Lower lobe of right lung (tissue), 2 donors: ENCODE measurements around the gene NTN3. TPM values are rescaled to one million over a fixed set of nuclear protein-coding genes. Genes with fewer than 3 reads are reported as not detected.
A peak's percentile ranks its signal among the peaks of the same experiment; 100 is the strongest.
"Not testable (repeated sequence)": the region's sequence is repeated elsewhere in the genome, so short reads cannot be mapped to it uniquely, and the experiment has no call there.

ENCODE experiments used
- ATAC-seq, 2 donors: fragments of 200-7000 bp; cut with Tn5 transposase; one replicate each; pipeline ENCODE4 v1.9.1; 2020 to 2022; ENCODE audit warnings: mild to moderate bottlenecking in 2 of 2, moderate library complexity in 2 of 2
- DNase-seq: peaks from one replicate; pipeline ENCODE4 v3.0.0-alpha.2; 2020
- H3K27ac ChIP-seq: fragments of 200-600 bp; one replicate; pipeline ENCODE4 v1.8.0; 2022
- H3K27me3 ChIP-seq: fragments of 200-600 bp; one replicate; pipeline ENCODE4 v1.8.0; 2022; ENCODE audit warnings: low read depth
- H3K36me3 ChIP-seq: fragments of 200-600 bp; one replicate; pipeline ENCODE4 v1.8.0; 2022; ENCODE audit warnings: mild to moderate bottlenecking
- H3K4me1 ChIP-seq: fragments of 200-600 bp; one replicate; pipeline ENCODE4 v1.8.0; 2022
- H3K4me3 ChIP-seq: fragments of 200-600 bp; one replicate; pipeline ENCODE4 v1.8.0; 2022; ENCODE audit warnings: mild to moderate bottlenecking
- H3K9me3 ChIP-seq: fragments of 200-600 bp; one replicate; pipeline ENCODE4 v1.8.0; 2022
- CTCF ChIP-seq: fragments of 200-600 bp; IDR thresholded peaks from one replicate; pipeline ENCODE4 v1.8.0; 2022; ENCODE audit warnings: antibody characterized with exemption, mild to moderate bottlenecking
- intact Hi-C: fragments of 100-400 bp; cut with DNase I; formaldehyde crosslinking; loops from one replicate; pipeline ENCODE4 v1.11.0; 2022
- total RNA-seq: library from RNA; stranded (reverse); fragmentation: NEBNext Ultra II Directional; extraction: Animal tissue kit (Norgen Biotek cat#: 25700); gene quantifications from one replicate; pipeline ENCODE4 v1.2.1, GENCODE V29; 2021
- donor health status: DM: no; HTN: yes; CAD: no; lungs with severe emphysema.

The NTN3 gene
- total RNA-seq, 1 donor from 2014 or later = 0.24 TPM

- Histone ChIP-seq H3K36me3 (peaks cover 9% of the 10 kb centered on the region), H3K9me3 (no peaks in the 10 kb centered on the region), H3K4me3 (peak overlapping the region; percentile 95), H3K27me3 (no peaks in the 10 kb centered on the region), H3K4me1 (peaks cover 22% of the 10 kb centered on the region), H3K27ac (peak overlapping the region; percentile 69)
- TF ChIP-seq CTCF = no peak
- DNase-seq (no peak), ATAC-seq (peak; percentile 1 to 22)
- intact Hi-C loops = no loop called here
Measured at GRCh38 chr16:2429771-2430663, 41.1 kb upstream of the NTN3 start.

- H3K9me3 ChIP-seq = no peaks in the 10 kb centered on the region
- peaks cover 22% of the 10 kb centered on the region for H3K4me1 ChIP-seq
- intact Hi-C loops = no loop called here
- H3K4me3 ChIP-seq = no peak overlapping the region
- H3K27me3 ChIP-seq = no peaks in the 10 kb centered on the region
- H3K27ac ChIP-seq = no peak overlapping the region
- TF ChIP-seq CTCF = no peak
- ATAC-seq = no peak
- H3K36me3 ChIP-seq = peaks cover 17% of the 10 kb centered on the region
- DNase-seq = no peak
Measured at GRCh38 chr16:2432286-2432685, 38.8 kb upstream of the NTN3 start.

GRCh38 chr16:2432801-2433505 is 38.1 kb upstream of the NTN3 start:
- Histone ChIP-seq H3K27ac (no peak overlapping the region), H3K4me3 (no peak overlapping the region), H3K36me3 (peaks cover 18% of the 10 kb centered on the region), H3K4me1 (peaks cover 19% of the 10 kb centered on the region), H3K27me3 (no peaks in the 10 kb centered on the region), H3K9me3 (no peaks in the 10 kb centered on the region)
- intact Hi-C loops = no loop called here
- TF ChIP-seq CTCF = no peak
- ATAC-seq (no peak), DNase-seq (no peak)

- H3K27ac ChIP-seq, DNase-seq, H3K9me3 ChIP-seq, H3K4me1 ChIP-seq, ATAC-seq, intact Hi-C loops, H3K27me3 ChIP-seq, H3K4me3 ChIP-seq: not testable (repeated sequence)
- H3K36me3 ChIP-seq = peaks cover 23% of the 10 kb centered on the region
Measured at GRCh38 chr16:2435236-2435635, 35.9 kb upstream of the NTN3 start.

GRCh38 chr16:2436110-2436509 is 35.0 kb upstream of the NTN3 start:
- Histone ChIP-seq H3K27ac (no peak overlapping the region), H3K9me3 (no peaks in the 10 kb centered on the region), H3K4me3 (no peak overlapping the region), H3K27me3 (no peaks in the 10 kb centered on the region), H3K36me3 (peaks cover 23% of the 10 kb centered on the region), H3K4me1 (no peaks in the 10 kb centered on the region)
- intact Hi-C loops = no loop called here
- ATAC-seq (no peak), DNase-seq (no peak)
- no peak for TF ChIP-seq CTCF
